Inflammatory macrophage (primary cell): ENCODE data around the gene SFMBT1.
"Not testable (repeated sequence)": the region's sequence is repeated elsewhere in the genome, so short reads cannot be mapped to it uniquely, and the experiment has no call there.

Experiments
- DNase-seq, 2 donors: peaks; one replicate each; pipeline ENCODE4 v3.0.0-alpha.2; 2020 to 2022

SFMBT1 gene

GRCh38 chr3:53073553-53074365 lies 27.9 kb upstream of the SFMBT1 start:
- DNase-seq, result no peak

GRCh38 chr3:53072653-53073552 lies 27.0 kb upstream of the SFMBT1 start:
- peak; percentile 82 to 83 for DNase-seq

GRCh38 chr3:53071882-53072431 lies 26.1 kb upstream of the SFMBT1 start:
- no peak for DNase-seq

- no peak for DNase-seq
These were observed 23.7 kb upstream of the SFMBT1 start for GRCh38 chr3:53069422-53070068.

- no peak for DNase-seq
These were observed 22.3 kb upstream of the SFMBT1 start for GRCh38 chr3:53068176-53068575.

GRCh38 chr3:53067567-53067966 lies 21.7 kb upstream of the SFMBT1 start:
- DNase-seq, result no peak

GRCh38 chr3:53065841-53066480 lies 20.1 kb upstream of the SFMBT1 start:
- no peak for DNase-seq

GRCh38 chr3:53062905-53063304 lies 17.0 kb upstream of the SFMBT1 start:
- DNase-seq, result no peak

GRCh38 chr3:53056442-53056841 lies 10.6 kb upstream of the SFMBT1 start:
- no peak for DNase-seq

- not testable (repeated sequence) for DNase-seq
These were observed 8.4 kb upstream of the SFMBT1 start for GRCh38 chr3:53054233-53054632.

GRCh38 chr3:53051929-53052328 lies 6.1 kb upstream of the SFMBT1 start:
- DNase-seq, result no peak

- DNase-seq, result no peak
These were observed 4.1 kb upstream of the SFMBT1 start for GRCh38 chr3:53049987-53050386.

- DNase-seq, result peak; percentile 65 to 67
These were observed 598 bp upstream of the SFMBT1 start for GRCh38 chr3:53046171-53047170.

- DNase-seq, result peak; percentile 51 to 71
These were observed 959 bp downstream of the SFMBT1 start for GRCh38 chr3:53044711-53045517.

- no peak for DNase-seq
These were observed 1.5 kb downstream of the SFMBT1 start for GRCh38 chr3:53044371-53044710.

GRCh38 chr3:53043738-53044137 lies 2.1 kb downstream of the SFMBT1 start:
- DNase-seq, result no peak

GRCh38 chr3:53042651-53043050 lies 3.2 kb downstream of the SFMBT1 start:
- DNase-seq, result no peak

GRCh38 chr3:53040351-53040820 lies 5.5 kb downstream of the SFMBT1 start:
- no peak for DNase-seq

- DNase-seq, result no peak
These were observed 6.5 kb downstream of the SFMBT1 start for GRCh38 chr3:53039376-53039752.
